ENCODE measurements around the gene SEC14L5.
A peak's percentile ranks its signal among the peaks of the same experiment; 100 is the strongest.

Gene SEC14L5

GRCh38 chr16:4944333-4945281 is 13.5 kb upstream of the SEC14L5 start:
- no peak overlapping the region for H3K27ac ChIP-seq (ENCODE audit: insufficient read depth in 1 of 2, low read depth in 1 of 2, low read length in 2 of 2, poor library complexity in 1 of 2, severe bottlenecking in 2 of 2)
- H3K4me1 ChIP-seq (ENCODE audit: control extremely low read depth in 1 of 4, control insufficient read depth in 4 of 4, insufficient read depth in 4 of 4, low read length in 3 of 4), result peaks cover 0 to 19% (median 17%) of the 10 kb centered on the region in 4 experiments
- H3K4me3 ChIP-seq (ENCODE audit: control insufficient read depth in 1 of 7, extremely low read depth in 1 of 7, insufficient read depth in 4 of 7, low read depth in 2 of 7, low read length in 6 of 7), result peak overlapping the region in 1 of 7 experiments; percentile 11
- DNase-seq, result peak; percentile 84 to 96 (median 94)
- H3K9me3 ChIP-seq (ENCODE audit: control extremely low read depth in 1 of 5, control insufficient read depth in 4 of 5, insufficient read depth in 2 of 5, low read depth in 1 of 5, low read length in 4 of 5), result no peaks in the 10 kb centered on the region
- ChIA-PET POLR2A (no interaction called here), CTCF (interaction anchor here (1.2 kb wide), 1 partner anchor 11 kb away, joined by 3 read pairs; no protein-coding TSS in a partner anchor)
- WGBS (ENCODE audit: insufficient coverage), result 51% methylated on average over 20 of the region's 20 CpGs
- H3K36me3 ChIP-seq (ENCODE audit: control insufficient read depth in 4 of 4, insufficient read depth in 4 of 4, low read length in 3 of 4), result no peaks in the 10 kb centered on the region
- H3K27me3 ChIP-seq (replicated peaks in 2 of 5; ENCODE audit: control insufficient read depth in 4 of 5, insufficient read depth in 5 of 5, low read length in 4 of 5), result peaks cover 0 to 8% (median 0%) of the 10 kb centered on the region in 5 experiments

GRCh38 chr16:4945560-4946502 is 12.3 kb upstream of the SEC14L5 start:
- CTCF ChIA-PET, result interaction anchor here (0.9 to 1.4 kb wide), 3 partner anchors 10 kb away, joined by 3 to 6 read pairs (median 3); no protein-coding TSS in a partner anchor
- Histone ChIP-seq H3K27ac (ENCODE audit: insufficient read depth in 1 of 2, low read depth in 1 of 2, low read length in 2 of 2, poor library complexity in 1 of 2, severe bottlenecking in 2 of 2) (no peak overlapping the region), H3K27me3 (replicated peaks in 2 of 5; ENCODE audit: control insufficient read depth in 4 of 5, insufficient read depth in 5 of 5, low read length in 4 of 5) (peaks cover 0 to 5% (median 0%) of the 10 kb centered on the region in 5 experiments), H3K36me3 (ENCODE audit: control insufficient read depth in 4 of 4, insufficient read depth in 4 of 4, low read length in 3 of 4) (no peaks in the 10 kb centered on the region), H3K9me3 (ENCODE audit: control extremely low read depth in 1 of 5, control insufficient read depth in 4 of 5, insufficient read depth in 2 of 5, low read depth in 1 of 5, low read length in 4 of 5) (no peaks in the 10 kb centered on the region), H3K4me1 (ENCODE audit: control extremely low read depth in 1 of 4, control insufficient read depth in 4 of 4, insufficient read depth in 4 of 4, low read length in 3 of 4) (peaks cover 0 to 19% (median 17%) of the 10 kb centered on the region in 4 experiments), H3K4me3 (ENCODE audit: control insufficient read depth in 1 of 7, extremely low read depth in 1 of 7, insufficient read depth in 4 of 7, low read depth in 2 of 7, low read length in 6 of 7) (no peak overlapping the region)
- POLR2A ChIA-PET, result interaction anchor here (0.6 kb wide), 1 partner anchor 194 kb away, joined by 4 read pairs; no protein-coding TSS in a partner anchor
- whole genome bisulfite sequencing (ENCODE audit: insufficient coverage), result 90% methylated on average over 7 of the region's 11 CpGs
- peak in 2 of 3 donors; percentile 20 to 42 for DNase-seq

GRCh38 chr16:4946917-4947316 is 11.2 kb upstream of the SEC14L5 start:
- no peak for DNase-seq
- no peak overlapping the region for H3K27ac ChIP-seq (ENCODE audit: insufficient read depth in 1 of 2, low read depth in 1 of 2, low read length in 2 of 2, poor library complexity in 1 of 2, severe bottlenecking in 2 of 2)
- H3K27me3 ChIP-seq (replicated peaks in 2 of 5; ENCODE audit: control insufficient read depth in 4 of 5, insufficient read depth in 5 of 5, low read length in 4 of 5), result peaks cover 0 to 4% (median 0%) of the 10 kb centered on the region in 5 experiments
- no peak overlapping the region for H3K4me3 ChIP-seq (ENCODE audit: control insufficient read depth in 1 of 7, extremely low read depth in 1 of 7, insufficient read depth in 4 of 7, low read depth in 2 of 7, low read length in 6 of 7)
- ChIA-PET POLR2A (interaction anchor here (0.6 kb wide), 1 partner anchor 195 kb away, joined by 4 read pairs; no protein-coding TSS in a partner anchor), CTCF (interaction anchor here (1.4 kb wide), 1 partner anchor 9 kb away, joined by 6 read pairs; no protein-coding TSS in a partner anchor)
- no peaks in the 10 kb centered on the region for H3K36me3 ChIP-seq (ENCODE audit: control insufficient read depth in 4 of 4, insufficient read depth in 4 of 4, low read length in 3 of 4)
- H3K4me1 ChIP-seq (ENCODE audit: control extremely low read depth in 1 of 4, control insufficient read depth in 4 of 4, insufficient read depth in 4 of 4, low read length in 3 of 4), result peaks cover 0 to 19% (median 17%) of the 10 kb centered on the region in 4 experiments
- no peaks in the 10 kb centered on the region for H3K9me3 ChIP-seq (ENCODE audit: control extremely low read depth in 1 of 5, control insufficient read depth in 4 of 5, insufficient read depth in 2 of 5, low read depth in 1 of 5, low read length in 4 of 5)

- CTCF ChIA-PET, result interaction anchor here (0.8 to 1.8 kb wide), 3 partner anchors 9 to 28 kb away, joined by 3 to 5 read pairs (median 3); no protein-coding TSS in a partner anchor
- 51% methylated on average over 9 of the region's 16 CpGs for WGBS (ENCODE audit: insufficient coverage)
Observed at GRCh38 chr16:4947722-4948503, 10.2 kb upstream of the SEC14L5 start.

GRCh38 chr16:4948903-4949766 is 9.0 kb upstream of the SEC14L5 start:
- no peak overlapping the region for H3K4me3 ChIP-seq (ENCODE audit: control insufficient read depth in 1 of 7, extremely low read depth in 1 of 7, insufficient read depth in 4 of 7, low read depth in 2 of 7, low read length in 6 of 7)
- H3K27me3 ChIP-seq (replicated peaks in 2 of 5; ENCODE audit: control insufficient read depth in 4 of 5, insufficient read depth in 5 of 5, low read length in 4 of 5), result no peaks in the 10 kb centered on the region
- H3K27ac ChIP-seq (ENCODE audit: insufficient read depth in 1 of 2, low read depth in 1 of 2, low read length in 2 of 2, poor library complexity in 1 of 2, severe bottlenecking in 2 of 2), result no peak overlapping the region
- no peaks in the 10 kb centered on the region for H3K36me3 ChIP-seq (ENCODE audit: control insufficient read depth in 4 of 4, insufficient read depth in 4 of 4, low read length in 3 of 4)
- CTCF ChIA-PET, result interaction anchor here (1.1 to 1.8 kb wide), 2 partner anchors 17 to 27 kb away, joined by 3 to 5 read pairs; no protein-coding TSS in a partner anchor
- H3K4me1 ChIP-seq (ENCODE audit: control extremely low read depth in 1 of 4, control insufficient read depth in 4 of 4, insufficient read depth in 4 of 4, low read length in 3 of 4), result peaks cover 0 to 19% (median 14%) of the 10 kb centered on the region in 4 experiments
- no peak for DNase-seq
- WGBS (ENCODE audit: insufficient coverage), result 86% methylated on average over 15 of the region's 16 CpGs
- POLR2A ChIA-PET, result no interaction called here
- H3K9me3 ChIP-seq (ENCODE audit: control extremely low read depth in 1 of 5, control insufficient read depth in 4 of 5, insufficient read depth in 2 of 5, low read depth in 1 of 5, low read length in 4 of 5), result no peaks in the 10 kb centered on the region

More at GRCh38 chr16:4947722-4948503, 10.2 kb upstream of the SEC14L5 start:
- no peak overlapping the region for H3K27ac ChIP-seq (ENCODE audit: insufficient read depth in 1 of 2, low read depth in 1 of 2, low read length in 2 of 2, poor library complexity in 1 of 2, severe bottlenecking in 2 of 2)
- no peaks in the 10 kb centered on the region for H3K9me3 ChIP-seq (ENCODE audit: control extremely low read depth in 1 of 5, control insufficient read depth in 4 of 5, insufficient read depth in 2 of 5, low read depth in 1 of 5, low read length in 4 of 5)
- H3K36me3 ChIP-seq (ENCODE audit: control insufficient read depth in 4 of 4, insufficient read depth in 4 of 4, low read length in 3 of 4), result no peaks in the 10 kb centered on the region
- POLR2A ChIA-PET, result no interaction called here
- H3K4me3 ChIP-seq (ENCODE audit: control insufficient read depth in 1 of 7, extremely low read depth in 1 of 7, insufficient read depth in 4 of 7, low read depth in 2 of 7, low read length in 6 of 7), result no peak overlapping the region
- H3K27me3 ChIP-seq (replicated peaks in 2 of 5; ENCODE audit: control insufficient read depth in 4 of 5, insufficient read depth in 5 of 5, low read length in 4 of 5), result peaks cover 0 to 4% (median 0%) of the 10 kb centered on the region in 5 experiments
- peaks cover 0 to 19% (median 17%) of the 10 kb centered on the region in 4 experiments for H3K4me1 ChIP-seq (ENCODE audit: control extremely low read depth in 1 of 4, control insufficient read depth in 4 of 4, insufficient read depth in 4 of 4, low read length in 3 of 4)
- DNase-seq, result peak in 2 of 3 donors; percentile 15 to 24
